ENCODE data around the gene NTN3.

- TF ChIP-seq, protein P1, sequence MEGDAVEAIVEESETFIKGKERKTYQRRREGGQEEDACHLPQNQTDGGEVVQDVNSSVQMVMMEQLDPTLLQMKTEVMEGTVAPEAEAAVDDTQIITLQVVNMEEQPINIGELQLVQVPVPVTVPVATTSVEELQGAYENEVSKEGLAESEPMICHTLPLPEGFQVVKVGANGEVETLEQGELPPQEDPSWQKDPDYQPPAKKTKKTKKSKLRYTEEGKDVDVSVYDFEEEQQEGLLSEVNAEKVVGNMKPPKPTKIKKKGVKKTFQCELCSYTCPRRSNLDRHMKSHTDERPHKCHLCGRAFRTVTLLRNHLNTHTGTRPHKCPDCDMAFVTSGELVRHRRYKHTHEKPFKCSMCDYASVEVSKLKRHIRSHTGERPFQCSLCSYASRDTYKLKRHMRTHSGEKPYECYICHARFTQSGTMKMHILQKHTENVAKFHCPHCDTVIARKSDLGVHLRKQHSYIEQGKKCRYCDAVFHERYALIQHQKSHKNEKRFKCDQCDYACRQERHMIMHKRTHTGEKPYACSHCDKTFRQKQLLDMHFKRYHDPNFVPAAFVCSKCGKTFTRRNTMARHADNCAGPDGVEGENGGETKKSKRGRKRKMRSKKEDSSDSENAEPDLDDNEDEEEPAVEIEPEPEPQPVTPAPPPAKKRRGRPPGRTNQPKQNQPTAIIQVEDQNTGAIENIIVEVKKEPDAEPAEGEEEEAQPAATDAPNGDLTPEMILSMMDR (IDR thresholded peaks at IDR 0.05; ENCODE audit: low read depth, low read length, poor library complexity, severe bottlenecking): no peak
- no peak for TF ChIP-seq EZH2phosphoT487 (IDR thresholded peaks at IDR 0.05; ENCODE audit: borderline replicate concordance, low read length)
Measured at GRCh38 chr16:2432801-2433505, 38.1 kb upstream of the NTN3 start.
